Measurements from ENCODE around the gene CAND2.

DNA sequence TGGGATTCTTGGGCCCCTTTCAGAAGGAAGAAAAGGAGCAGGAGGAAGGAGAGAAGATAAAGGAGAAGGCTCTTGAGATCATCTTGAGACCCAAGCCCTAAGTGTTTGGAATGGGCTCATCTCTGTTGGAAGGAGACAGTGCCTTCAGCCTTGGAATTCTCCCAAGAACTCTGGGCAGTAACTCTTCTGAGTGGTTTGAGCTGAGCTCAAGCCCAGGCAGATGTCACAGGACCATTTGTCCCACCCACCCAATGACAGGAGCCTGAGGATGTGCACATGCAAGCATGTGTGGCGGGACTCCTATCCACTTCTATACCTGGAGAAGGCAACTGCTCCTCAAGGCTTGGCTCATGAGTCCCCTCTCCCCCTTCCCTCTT is 22.8 kb upstream of the CAND2 start:
- TF ChIP-seq TAF1 (IDR thresholded peaks at IDR 0.05; ENCODE audit: low read depth, low read length), result no peak
- no peak for TF ChIP-seq GABPA (IDR thresholded peaks at IDR 0.05; ENCODE audit: borderline replicate concordance, insufficient read depth, low read length)
- TF ChIP-seq, protein P1, sequence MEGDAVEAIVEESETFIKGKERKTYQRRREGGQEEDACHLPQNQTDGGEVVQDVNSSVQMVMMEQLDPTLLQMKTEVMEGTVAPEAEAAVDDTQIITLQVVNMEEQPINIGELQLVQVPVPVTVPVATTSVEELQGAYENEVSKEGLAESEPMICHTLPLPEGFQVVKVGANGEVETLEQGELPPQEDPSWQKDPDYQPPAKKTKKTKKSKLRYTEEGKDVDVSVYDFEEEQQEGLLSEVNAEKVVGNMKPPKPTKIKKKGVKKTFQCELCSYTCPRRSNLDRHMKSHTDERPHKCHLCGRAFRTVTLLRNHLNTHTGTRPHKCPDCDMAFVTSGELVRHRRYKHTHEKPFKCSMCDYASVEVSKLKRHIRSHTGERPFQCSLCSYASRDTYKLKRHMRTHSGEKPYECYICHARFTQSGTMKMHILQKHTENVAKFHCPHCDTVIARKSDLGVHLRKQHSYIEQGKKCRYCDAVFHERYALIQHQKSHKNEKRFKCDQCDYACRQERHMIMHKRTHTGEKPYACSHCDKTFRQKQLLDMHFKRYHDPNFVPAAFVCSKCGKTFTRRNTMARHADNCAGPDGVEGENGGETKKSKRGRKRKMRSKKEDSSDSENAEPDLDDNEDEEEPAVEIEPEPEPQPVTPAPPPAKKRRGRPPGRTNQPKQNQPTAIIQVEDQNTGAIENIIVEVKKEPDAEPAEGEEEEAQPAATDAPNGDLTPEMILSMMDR (IDR thresholded peaks at IDR 0.05; ENCODE audit: control extremely low read depth in 1 of 3, insufficient read depth in 1 of 3, low read depth in 1 of 3, low read length in 3 of 3), result no peak
- TF ChIP-seq POLR2A (IDR thresholded peaks at IDR 0.05; ENCODE audit: control extremely low read depth in 1 of 2, low read depth in 2 of 2, low read length in 2 of 2), result no peak
- TF ChIP-seq JUND (IDR thresholded peaks at IDR 0.05; ENCODE audit: low read length), result no peak
- TF ChIP-seq POLR2AphosphoS5 (IDR thresholded peaks at IDR 0.05; ENCODE audit: low read depth, low read length), result no peak

All from H1 (cell line).